Mammary epithelial cell (primary cell): ENCODE measurements around the gene INPP4B.

Experiments used
- EZH2 ChIP-seq: IDR thresholded peaks from 2 replicates; pipeline ENCODE4 v1.6.1; 2012; ENCODE audit warnings: low read length, inconsistent platforms, borderline replicate concordance
- TF ChIP-seq, protein P1 (sequence below), 2 donors: IDR thresholded peaks in 1 of 2; conservative IDR thresholded peaks in 1 of 2; 2 replicates each; pipeline ENCODE4 v1.5.1; 2011 to 2012; ENCODE audit warnings: inconsistent platforms in 2 of 2, low read length in 2 of 2, mild to moderate bottlenecking in 2 of 2, control low read depth in 1 of 2, low read depth in 1 of 2; ENCODE audit not compliant: insufficient read depth in 1 of 2; ENCODE audit errors: extremely low read depth in 1 of 2

DNA sequence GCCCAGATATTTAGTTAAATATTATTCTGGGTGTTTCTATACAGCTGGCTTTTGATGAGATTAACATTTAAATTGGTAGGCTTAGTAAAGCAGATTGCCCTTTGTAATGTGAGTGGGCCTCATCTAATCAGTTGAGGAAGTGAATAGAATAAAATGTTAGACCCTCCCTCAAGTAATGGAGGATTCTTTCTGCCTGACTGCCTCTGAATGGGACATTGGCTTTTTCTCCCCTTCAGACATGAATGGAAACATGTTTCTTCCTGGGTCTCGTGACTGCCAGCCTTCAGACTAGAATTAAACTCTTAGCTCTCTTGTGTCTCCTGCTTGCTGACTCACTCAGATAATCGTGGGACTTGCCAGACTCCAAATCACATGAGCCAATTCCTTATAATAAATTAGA is 266.7 kb downstream of the INPP4B start:
- TF ChIP-seq, protein P1, sequence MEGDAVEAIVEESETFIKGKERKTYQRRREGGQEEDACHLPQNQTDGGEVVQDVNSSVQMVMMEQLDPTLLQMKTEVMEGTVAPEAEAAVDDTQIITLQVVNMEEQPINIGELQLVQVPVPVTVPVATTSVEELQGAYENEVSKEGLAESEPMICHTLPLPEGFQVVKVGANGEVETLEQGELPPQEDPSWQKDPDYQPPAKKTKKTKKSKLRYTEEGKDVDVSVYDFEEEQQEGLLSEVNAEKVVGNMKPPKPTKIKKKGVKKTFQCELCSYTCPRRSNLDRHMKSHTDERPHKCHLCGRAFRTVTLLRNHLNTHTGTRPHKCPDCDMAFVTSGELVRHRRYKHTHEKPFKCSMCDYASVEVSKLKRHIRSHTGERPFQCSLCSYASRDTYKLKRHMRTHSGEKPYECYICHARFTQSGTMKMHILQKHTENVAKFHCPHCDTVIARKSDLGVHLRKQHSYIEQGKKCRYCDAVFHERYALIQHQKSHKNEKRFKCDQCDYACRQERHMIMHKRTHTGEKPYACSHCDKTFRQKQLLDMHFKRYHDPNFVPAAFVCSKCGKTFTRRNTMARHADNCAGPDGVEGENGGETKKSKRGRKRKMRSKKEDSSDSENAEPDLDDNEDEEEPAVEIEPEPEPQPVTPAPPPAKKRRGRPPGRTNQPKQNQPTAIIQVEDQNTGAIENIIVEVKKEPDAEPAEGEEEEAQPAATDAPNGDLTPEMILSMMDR (conservative IDR thresholded peaks at IDR 0.05 in 1 of 2, IDR thresholded peaks at IDR 0.05 in 1 of 2; ENCODE audit: extremely low read depth in 1 of 2, insufficient read depth in 1 of 2, low read depth in 1 of 2, low read length in 2 of 2): no peak
- TF ChIP-seq EZH2: no peak
